ENCODE data around the gene DCTPP1. TPM values are rescaled to one million over a fixed set of nuclear protein-coding genes. Genes with fewer than 3 reads are reported as not detected.
A peak's percentile ranks its signal among the peaks of the same experiment; 100 is the strongest.

The DCTPP1 gene
- total and polyA plus RNA-seq, 9 of the 15 experiments (the other 6 are each of a cell fraction or from before 2014, with no cell fraction given) = 45.0 to 132 (median 80.6) TPM

- TF ChIP-seq HDAC2 (IDR thresholded peaks at IDR 0.05) (peak; percentile 96), TCF7 (IDR thresholded peaks at IDR 0.05; ENCODE audit: borderline replicate concordance) (no peak), CUX1 (CRISPR knock-in tag; IDR thresholded peaks at IDR 0.05) (no peak), SMARCA4 (IDR thresholded peaks at IDR 0.05) (no peak; the same call in none of the 2 replicates), ZNF696 (CRISPR knock-in tag; conservative IDR thresholded peaks at IDR 0.05) (no peak), ZBTB34 (CRISPR knock-in tag; IDR thresholded peaks at IDR 0.05) (no peak), ZBTB7A (IDR thresholded peaks at IDR 0.05; ENCODE audit: borderline replicate concordance, control insufficient read depth, low read depth, low read length) (peak; percentile 59; the same call in 1 of the 2 replicates), KHSRP (IDR thresholded peaks at IDR 0.05) (no peak), NR2F6 (CRISPR knock-in tag; IDR thresholded peaks at IDR 0.05) (no peak), ZNF717 (CRISPR knock-in tag; IDR thresholded peaks at IDR 0.05) (no peak), ZBTB43 (CRISPR knock-in tag; IDR thresholded peaks at IDR 0.05) (no peak), ZNF232 (CRISPR knock-in tag; IDR thresholded peaks at IDR 0.05) (no peak), ASH1L (IDR thresholded peaks at IDR 0.05; ENCODE audit: borderline replicate concordance, low read depth, partially characterized antibody) (no peak), GABPB1 (CRISPR knock-in tag; IDR thresholded peaks at IDR 0.05) (peak; percentile 21; the same call in 1 of the 2 replicates), NR1H2 (CRISPR knock-in tag; IDR thresholded peaks at IDR 0.05) (no peak), RBM25 (IDR thresholded peaks at IDR 0.05; ENCODE audit: low read depth, low read length, severe bottlenecking) (peak; percentile 34), SETDB1 (IDR thresholded peaks at IDR 0.05; ENCODE audit: low read length) (no peak), HCFC1 (IDR thresholded peaks at IDR 0.05; ENCODE audit: low read depth, low read length) (no peak), POU5F1 (IDR thresholded peaks at IDR 0.05; ENCODE audit: borderline replicate concordance, low read depth, low read length, partially characterized antibody) (no peak), POLR2G (IDR thresholded peaks at IDR 0.05; ENCODE audit: low read depth, low read length) (peak; percentile 88)
These were observed 22.6 kb downstream of the DCTPP1 start, which contains the start of gene ZNF771 (continued) for GRCh38 chr16:30407102-30407803.

All from K562 (cell line).